AG09309 (cell line): ENCODE measurements around the gene ADGRD2.

Source experiments
- DNase-seq: peaks from one replicate; pipeline ENCODE4 v3.0.0-alpha.2; 2010; ENCODE audit warnings: low read depth
- H3K4me3 ChIP-seq: 2 replicates; pipeline ENCODE4 v1.5.1; 2011; ENCODE audit warnings: mild to moderate bottlenecking, low read depth, low read length, moderate library complexity; ENCODE audit not compliant: control insufficient read depth
- CTCF ChIP-seq: IDR thresholded peaks from 2 replicates; pipeline ENCODE4 v1.5.1; 2011; ENCODE audit warnings: mild to moderate bottlenecking, low read depth, low read length, inconsistent platforms; ENCODE audit not compliant: insufficient read depth, control insufficient read depth; ENCODE audit errors: missing control alignments

The ADGRD2 gene

DNA sequence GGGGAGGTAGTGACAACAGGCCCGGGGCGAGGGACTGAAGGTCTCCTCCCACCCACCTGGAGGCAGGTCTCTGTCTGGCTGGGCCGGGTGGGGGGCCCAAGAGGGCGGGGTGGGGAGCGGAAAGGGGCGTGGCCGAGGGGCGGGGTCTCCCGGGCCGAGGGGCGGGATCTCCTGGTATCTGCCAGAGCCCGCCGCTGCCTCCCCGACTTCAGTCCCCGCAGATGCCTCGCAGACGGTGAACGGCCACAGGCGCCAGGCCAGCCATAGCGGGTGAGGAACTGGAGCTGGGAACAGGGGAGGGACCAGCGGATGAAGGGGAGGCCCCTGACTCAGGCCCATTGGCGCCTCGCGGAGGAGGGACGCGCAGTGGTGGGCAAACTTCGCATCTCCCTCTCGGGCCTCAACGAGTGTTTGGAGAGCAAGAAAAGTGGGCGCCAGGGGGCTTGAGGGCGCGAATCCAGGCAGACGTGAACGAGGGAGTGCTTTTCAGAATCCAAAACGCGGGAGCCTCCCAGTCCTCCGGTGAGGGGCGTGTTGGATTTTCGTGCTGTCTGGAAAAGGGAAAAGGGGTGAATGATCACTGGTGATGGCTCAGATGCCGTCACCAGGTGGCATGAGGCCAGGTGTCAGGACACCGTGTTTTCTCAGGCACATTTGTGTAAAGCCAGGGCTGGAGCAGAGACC lies at the start of gene ADGRD2:
TSS of gene ADGRD2 (plus strand) at position 211 of the 684 bp plus-strand sequence. CDS start 1,216 bp downstream, outside the sequence.
- peak within 1 kb of the TSS; percentile 11 for H3K4me3 ChIP-seq
- no peak for DNase-seq

GRCh38 chr9:124403246-124403645 lies 47.0 kb upstream of the ADGRD2 start:
- no peak for TF ChIP-seq CTCF
- DNase-seq: no peak

More for the DNA sequence above, at the start of gene ADGRD2:
- no peak for TF ChIP-seq CTCF

DNA sequence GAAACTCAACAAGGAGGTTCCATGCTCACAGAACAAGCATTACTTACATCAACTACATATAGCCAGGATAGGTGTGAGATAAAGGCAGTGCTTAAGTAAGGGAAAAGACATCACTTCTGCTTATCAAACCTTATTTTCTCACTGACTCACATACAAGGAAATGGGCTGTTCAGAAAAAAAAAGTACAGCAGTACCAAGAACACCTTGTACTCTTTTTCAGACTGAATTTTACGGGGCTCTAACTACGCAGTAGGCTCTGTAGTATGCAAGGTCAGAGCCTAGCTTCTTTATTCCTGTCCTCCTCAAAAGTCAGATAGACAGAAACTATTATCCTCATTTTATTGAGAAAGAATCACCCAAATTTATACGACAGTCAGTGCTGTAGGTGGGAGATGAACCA lies 40.8 kb upstream of the ADGRD2 start:
- no peak overlapping the region for H3K4me3 ChIP-seq
- no peak for TF ChIP-seq CTCF
- no peak for DNase-seq

More at GRCh38 chr9:124403246-124403645, 47.0 kb upstream of the ADGRD2 start:
- H3K4me3 ChIP-seq: no peak overlapping the region

- peak; percentile 27 for TF ChIP-seq CTCF
- no peak for DNase-seq
- H3K4me3 ChIP-seq: no peak overlapping the region
These were observed 39.8 kb upstream of the ADGRD2 start for GRCh38 chr9:124410321-124410913.

DNA sequence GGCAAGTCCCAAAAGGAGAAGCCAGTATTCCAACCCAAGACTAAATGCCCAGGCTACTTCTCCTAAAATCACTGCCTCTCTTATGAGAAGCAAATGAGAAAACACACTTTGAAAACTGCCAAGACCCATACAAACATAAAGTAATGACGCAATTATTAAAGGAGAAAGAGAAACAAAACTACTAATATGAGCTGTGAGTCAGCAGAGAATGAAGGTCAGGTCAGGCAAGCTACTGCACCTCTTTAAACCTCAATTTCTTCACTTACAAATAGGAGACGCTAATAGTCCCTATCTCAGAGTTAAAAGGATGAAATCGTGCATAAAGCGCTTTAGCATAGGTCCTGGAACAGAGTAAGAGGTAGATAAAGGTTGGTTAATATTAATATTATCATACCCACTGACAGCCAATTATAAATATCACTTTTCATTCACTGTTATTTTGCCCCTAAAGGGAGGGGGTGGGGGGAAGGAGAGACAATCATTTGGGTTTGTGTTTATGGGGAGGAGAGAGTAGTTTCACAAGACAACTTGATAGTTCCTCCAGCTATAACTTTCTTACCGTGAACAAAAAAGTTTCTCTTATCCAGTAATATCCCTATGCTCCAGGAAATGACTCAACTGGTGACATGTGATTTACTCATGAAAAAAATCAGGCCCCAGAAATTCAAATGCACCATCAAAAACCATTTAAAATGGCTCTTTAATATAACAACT lies 38.6 kb upstream of the ADGRD2 start:
- peak; percentile 52 for DNase-seq
- TF ChIP-seq CTCF: no peak
- H3K4me3 ChIP-seq: no peak overlapping the region; the same call in 1 of the 2 replicates

- DNase-seq: no peak
- no peak for TF ChIP-seq CTCF
- H3K4me3 ChIP-seq: no peak overlapping the region
These were observed 38.0 kb upstream of the ADGRD2 start for GRCh38 chr9:124412228-124412575.
